GM18909 (cell line): ENCODE results near the gene DPM3.
"Not testable (repeated sequence)": the region's sequence is repeated elsewhere in the genome, so short reads cannot be mapped to it uniquely, and the experiment has no call there.

Source experiments
- ATAC-seq: cut with Tn5 transposase; IDR thresholded peaks from one replicate; pipeline ENCODE4 v1.9.1; 2021; ENCODE audit warnings: mild to moderate bottlenecking; ENCODE audit not compliant: unreplicated experiment, poor library complexity

The DPM3 gene, protein sequence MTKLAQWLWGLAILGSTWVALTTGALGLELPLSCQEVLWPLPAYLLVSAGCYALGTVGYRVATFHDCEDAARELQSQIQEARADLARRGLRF

GRCh38 chr1:155139895-155140629 is at the start of gene DPM3:
DPM3 (minus strand) TSS chr1:155140531; CDS start chr1:155140240, 291 bp downstream.
- peak; percentile 67 for ATAC-seq

DNA sequence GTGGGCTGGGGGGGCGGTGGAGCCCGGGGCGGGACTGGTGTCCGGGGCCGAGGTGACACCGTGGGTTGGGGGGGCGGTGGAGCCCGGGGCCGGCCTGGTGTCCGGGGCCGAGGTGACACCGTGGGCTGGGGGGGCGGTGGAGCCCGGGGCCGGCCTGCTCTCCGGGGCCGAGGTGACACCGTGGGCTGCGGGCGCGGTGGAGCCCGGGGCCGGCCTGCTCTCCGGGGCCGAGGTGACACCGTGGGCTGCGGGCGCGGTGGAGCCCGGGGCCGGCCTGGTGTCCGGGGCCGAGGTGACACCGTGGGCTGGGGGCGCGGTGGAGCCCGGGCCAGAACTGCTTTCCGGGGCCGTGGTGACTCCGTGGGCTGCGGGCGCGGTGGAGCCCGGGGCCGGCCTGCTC is 49.6 kb upstream of the DPM3 start:
- ATAC-seq, result not testable (repeated sequence)

GRCh38 chr1:155188268-155188667 is 47.9 kb upstream of the DPM3 start:
- no peak for ATAC-seq

GRCh38 chr1:155187456-155187891 is 47.1 kb upstream of the DPM3 start:
- no peak for ATAC-seq

- ATAC-seq, result no peak
These were observed 46.6 kb upstream of the DPM3 start for GRCh38 chr1:155186794-155187455.

GRCh38 chr1:155186067-155186793 is 45.9 kb upstream of the DPM3 start:
- no peak for ATAC-seq

GRCh38 chr1:155185783-155186066 is 45.4 kb upstream of the DPM3 start:
- ATAC-seq, result no peak

DNA sequence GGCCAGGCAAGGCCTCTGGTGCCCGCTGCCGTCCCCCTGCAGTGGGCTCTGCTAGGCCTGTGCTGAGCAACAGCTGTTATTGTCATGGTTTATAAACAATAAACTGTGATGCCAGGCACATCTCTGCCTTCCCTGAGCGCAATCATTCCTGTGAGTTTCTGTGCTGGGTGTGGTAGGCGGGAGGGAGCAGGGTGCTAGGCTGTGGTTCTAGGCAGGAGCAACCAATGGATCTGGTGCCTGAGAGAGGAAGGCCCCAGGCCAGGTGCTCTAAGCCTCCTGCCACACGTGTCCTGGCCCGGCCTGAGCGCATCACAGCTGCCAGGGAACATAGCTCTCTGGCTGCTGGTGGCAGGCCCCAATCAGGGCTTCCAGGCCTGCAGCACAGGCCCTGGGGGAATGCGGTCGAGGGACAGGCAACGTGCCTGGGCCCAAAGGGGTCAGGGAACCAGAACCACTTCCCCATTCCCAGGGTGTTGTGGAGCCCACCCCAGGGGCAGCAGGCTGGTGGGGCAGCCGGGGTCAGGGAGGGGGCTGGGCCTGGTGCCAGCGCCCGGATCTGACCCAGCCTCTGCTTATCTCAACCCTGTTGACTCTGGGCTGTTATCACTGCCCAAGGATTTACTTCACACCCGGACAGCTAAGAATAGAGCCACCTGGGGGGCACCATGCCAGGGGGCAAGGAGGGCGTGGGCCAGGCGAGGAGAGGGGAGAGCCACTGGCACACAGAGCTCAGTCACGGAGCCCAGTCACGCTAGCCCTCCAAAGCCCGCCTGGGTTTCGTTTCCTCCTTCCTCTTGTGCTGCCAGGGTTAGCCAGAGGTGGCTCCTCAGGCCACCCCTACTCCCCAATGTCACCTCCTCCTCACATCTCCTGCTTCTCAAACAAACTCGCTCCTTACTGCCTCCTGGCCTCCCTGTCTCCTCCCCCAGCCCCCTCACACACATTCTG is 44.8 kb upstream of the DPM3 start:
- no peak for ATAC-seq

- no peak for ATAC-seq
These were observed 44.0 kb upstream of the DPM3 start for GRCh38 chr1:155184351-155184811.

GRCh38 chr1:155183775-155184221 is 43.5 kb upstream of the DPM3 start:
- no peak for ATAC-seq

DNA sequence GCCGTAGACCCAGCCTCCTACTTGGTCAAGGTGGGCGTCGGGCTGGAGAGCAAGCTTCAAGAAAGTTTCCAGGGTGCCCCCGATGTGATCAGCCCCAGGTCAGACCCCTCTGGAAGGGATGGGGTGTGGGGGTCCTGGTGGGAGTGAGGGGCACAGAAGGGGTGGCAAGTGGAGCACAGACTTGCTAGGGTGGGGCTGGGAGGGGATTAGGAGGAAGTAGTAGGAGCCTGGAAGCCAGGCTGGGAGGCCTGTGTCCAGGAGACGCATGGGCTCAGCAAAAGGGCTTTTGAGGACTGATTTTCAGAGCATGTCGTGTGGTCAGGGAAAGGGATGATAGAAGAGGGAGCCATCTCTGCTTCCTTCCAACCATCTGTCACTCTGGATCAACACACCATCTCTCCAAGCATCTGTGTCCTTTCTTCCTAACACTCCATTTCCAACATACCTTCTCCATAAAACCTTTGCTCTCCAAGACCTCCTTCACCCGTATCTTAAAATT is 41.8 kb upstream of the DPM3 start:
- ATAC-seq, result no peak

GRCh38 chr1:155181371-155182051 is 41.2 kb upstream of the DPM3 start:
- ATAC-seq, result no peak

DNA sequence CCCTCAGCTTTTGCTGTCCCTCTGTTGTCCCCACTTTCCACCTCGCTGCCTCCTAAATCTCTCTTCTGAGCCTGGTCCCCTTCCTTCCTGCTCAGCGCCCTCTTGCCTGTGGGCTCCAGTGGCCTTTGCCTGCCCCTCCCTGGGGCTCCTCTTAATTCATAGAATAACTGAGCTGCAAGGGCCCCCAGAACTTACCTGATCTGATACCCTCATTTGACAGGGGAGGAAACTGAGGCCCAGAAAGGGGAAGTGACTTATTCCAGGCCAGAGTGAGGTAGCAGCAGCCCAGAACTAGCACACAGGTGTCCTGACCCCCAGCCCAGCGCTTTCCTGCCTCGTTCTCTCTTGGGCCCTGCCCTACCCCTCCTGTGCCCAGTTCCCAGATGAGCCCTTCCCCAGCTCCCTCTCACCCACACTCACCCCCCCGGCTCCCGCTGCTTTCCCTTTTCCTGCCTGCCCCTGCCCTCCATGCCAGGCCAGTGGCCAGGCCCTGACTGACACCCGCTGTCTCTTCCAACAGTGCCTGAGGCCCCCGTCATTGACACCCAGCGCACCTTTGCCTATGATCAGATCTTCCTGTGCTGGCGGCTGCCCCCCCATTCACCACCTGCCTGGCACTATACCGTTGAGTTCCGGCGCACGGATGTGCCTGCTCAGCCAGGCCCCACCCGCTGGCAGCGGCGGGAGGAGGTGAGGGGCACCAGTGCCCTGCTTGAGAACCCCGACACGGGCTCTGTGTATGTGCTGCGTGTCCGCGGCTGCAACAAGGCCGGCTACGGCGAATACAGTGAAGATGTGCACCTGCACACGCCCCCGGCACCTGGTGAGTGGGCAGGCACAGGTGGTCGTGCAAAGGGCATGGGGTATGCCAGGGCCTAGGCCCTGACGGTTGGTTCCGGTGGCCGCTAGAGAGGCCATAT is 39.0 kb upstream of the DPM3 start:
- ATAC-seq, result no peak

- ATAC-seq, result no peak
These were observed 38.2 kb upstream of the DPM3 start for GRCh38 chr1:155178441-155179111.

DNA sequence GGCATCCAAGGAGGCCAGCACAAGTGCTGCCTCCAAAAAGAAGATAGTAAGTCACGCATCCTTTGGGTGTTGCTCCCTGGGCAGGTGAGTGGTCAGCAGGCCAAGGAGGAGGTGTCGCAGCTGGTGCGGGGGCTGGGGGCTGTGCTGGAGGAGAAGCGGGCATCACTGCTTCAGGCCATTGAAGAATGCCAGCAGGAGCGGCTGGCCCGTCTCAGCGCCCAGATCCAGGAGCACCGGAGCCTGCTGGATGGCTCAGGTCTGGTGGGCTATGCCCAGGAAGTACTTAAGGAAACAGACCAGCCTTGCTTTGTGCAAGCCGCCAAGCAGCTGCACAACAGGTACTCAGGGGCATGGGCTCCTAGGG is 37.6 kb upstream of the DPM3 start:
- ATAC-seq, result no peak

- no peak for ATAC-seq
These were observed 37.0 kb upstream of the DPM3 start for GRCh38 chr1:155177192-155177917.

- ATAC-seq, result no peak
These were observed 36.3 kb upstream of the DPM3 start for GRCh38 chr1:155176544-155177071.
